OCI-M2 (cell line): ENCODE data around the gene DMP1.

Source experiments
- DNase-seq: peaks from one replicate; lab custom pipeline; 2025; ENCODE audit not compliant: unreplicated experiment; lab: John Stamatoyannopoulos, UW

DMP1 gene

GRCh38 chr4:87649980-87650379 lies at the start of gene DMP1:
DMP1 (plus strand) TSS chr4:87650280; CDS start chr4:87656493, 6,213 bp downstream.
- no peak for DNase-seq

- DNase-seq = no peak
Observed at GRCh38 chr4:87601361-87601760, 48.7 kb upstream of the DMP1 start.

- DNase-seq = no peak
Observed at GRCh38 chr4:87608229-87608628, 41.9 kb upstream of the DMP1 start, which contains the start of gene DSPP. DSPP (plus strand) TSS chr4:87608529; CDS start chr4:87610909, 2,380 bp downstream.

GRCh38 chr4:87614292-87614890 lies 35.7 kb upstream of the DMP1 start:
- DNase-seq = no peak

- DNase-seq = no peak
Observed at GRCh38 chr4:87616268-87616667, 33.8 kb upstream of the DMP1 start.

GRCh38 chr4:87620086-87620485 lies 30.0 kb upstream of the DMP1 start:
- DNase-seq = no peak

GRCh38 chr4:87620491-87620890 lies 29.6 kb upstream of the DMP1 start:
- no peak for DNase-seq

GRCh38 chr4:87622303-87622702 lies 27.8 kb upstream of the DMP1 start:
- DNase-seq = no peak

- no peak for DNase-seq
Observed at GRCh38 chr4:87624698-87625097, 25.4 kb upstream of the DMP1 start.

- DNase-seq = no peak
Observed at GRCh38 chr4:87631668-87632067, 18.4 kb upstream of the DMP1 start.

- DNase-seq = no peak
Observed at GRCh38 chr4:87632469-87632868, 17.6 kb upstream of the DMP1 start.

- DNase-seq = no peak
Observed at GRCh38 chr4:87633243-87633642, 16.8 kb upstream of the DMP1 start.

- DNase-seq = no peak
Observed at GRCh38 chr4:87644286-87644685, 5.8 kb upstream of the DMP1 start.

GRCh38 chr4:87650938-87651337 lies 858 bp downstream of the DMP1 start:
- no peak for DNase-seq

- no peak for DNase-seq
Observed at GRCh38 chr4:87651941-87652340, 1.9 kb downstream of the DMP1 start.

GRCh38 chr4:87654487-87655044 lies 4.5 kb downstream of the DMP1 start:
- DNase-seq = no peak

GRCh38 chr4:87657525-87657924 lies 7.4 kb downstream of the DMP1 start:
- no peak for DNase-seq

- no peak for DNase-seq
Observed at GRCh38 chr4:87659247-87659931, 9.3 kb downstream of the DMP1 start.

GRCh38 chr4:87662871-87663270 lies 12.8 kb downstream of the DMP1 start:
- no peak for DNase-seq

GRCh38 chr4:87669373-87669772 lies 19.3 kb downstream of the DMP1 start:
- DNase-seq = no peak

- DNase-seq = no peak
Observed at GRCh38 chr4:87677731-87678130, 27.7 kb downstream of the DMP1 start.

- no peak for DNase-seq
Observed at GRCh38 chr4:87679449-87680169, 29.5 kb downstream of the DMP1 start.
